ENCODE results near the gene PAX5.

GRCh38 chr9:36797471-36798220 lies 236.4 kb downstream of the PAX5 start:
- no peak for TF ChIP-seq SUZ12 (IDR thresholded peaks at IDR 0.05; ENCODE audit: extremely low read depth, insufficient read depth, insufficient read length)
- no peak for TF ChIP-seq YY1 (IDR thresholded peaks at IDR 0.05; ENCODE audit: insufficient read depth, insufficient read length)

Measured in NT2/D1 (cell line).